AML-193 (cell line): ENCODE results near the gene MAP3K6.

Source experiments
- DNase-seq, 2 experiments: peaks; one replicate each; lab custom pipeline; 2025; lab: John Stamatoyannopoulos, UW

Gene MAP3K6

GRCh38 chr1:27356619-27357280 lies 10.0 kb downstream of the MAP3K6 start:
- no peak for DNase-seq

- DNase-seq, result no peak
Measured at GRCh38 chr1:27356277-27356618, 10.5 kb downstream of the MAP3K6 start.

GRCh38 chr1:27355683-27356082 lies 11.1 kb downstream of the MAP3K6 start:
- no peak for DNase-seq

GRCh38 chr1:27353629-27354028 lies 13.1 kb downstream of the MAP3K6 start:
- no peak for DNase-seq

GRCh38 chr1:27353166-27353565 lies 13.6 kb downstream of the MAP3K6 start:
- no peak for DNase-seq

DNA sequence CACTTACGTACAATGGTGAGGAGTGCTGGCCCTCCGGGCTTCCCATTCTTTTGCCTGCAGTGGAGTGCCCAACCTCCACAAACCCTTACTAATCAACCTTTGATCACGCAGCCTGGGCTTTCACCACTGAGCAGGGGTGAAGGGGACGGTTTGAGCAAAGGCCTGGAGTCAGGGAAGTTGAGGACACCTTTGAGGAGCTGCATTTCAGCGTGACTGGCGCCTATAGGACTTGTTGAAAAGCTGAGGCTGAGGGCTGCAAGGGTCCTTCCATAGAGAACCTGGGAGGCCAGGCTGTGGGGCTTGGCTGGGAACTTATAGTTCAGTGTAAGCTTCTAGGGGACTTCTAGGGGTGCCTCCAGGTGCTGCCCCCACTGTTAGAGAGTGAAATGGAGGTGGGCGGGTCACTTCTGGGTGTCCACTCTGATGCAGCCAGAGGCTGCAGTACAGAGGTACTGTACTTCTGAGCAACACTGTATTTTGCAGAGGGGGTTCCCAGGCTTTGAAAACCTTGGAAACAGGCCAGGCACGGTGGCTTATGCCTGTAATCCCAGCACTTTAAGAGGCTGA lies 15.1 kb downstream of the MAP3K6 start:
- no peak for DNase-seq

DNA sequence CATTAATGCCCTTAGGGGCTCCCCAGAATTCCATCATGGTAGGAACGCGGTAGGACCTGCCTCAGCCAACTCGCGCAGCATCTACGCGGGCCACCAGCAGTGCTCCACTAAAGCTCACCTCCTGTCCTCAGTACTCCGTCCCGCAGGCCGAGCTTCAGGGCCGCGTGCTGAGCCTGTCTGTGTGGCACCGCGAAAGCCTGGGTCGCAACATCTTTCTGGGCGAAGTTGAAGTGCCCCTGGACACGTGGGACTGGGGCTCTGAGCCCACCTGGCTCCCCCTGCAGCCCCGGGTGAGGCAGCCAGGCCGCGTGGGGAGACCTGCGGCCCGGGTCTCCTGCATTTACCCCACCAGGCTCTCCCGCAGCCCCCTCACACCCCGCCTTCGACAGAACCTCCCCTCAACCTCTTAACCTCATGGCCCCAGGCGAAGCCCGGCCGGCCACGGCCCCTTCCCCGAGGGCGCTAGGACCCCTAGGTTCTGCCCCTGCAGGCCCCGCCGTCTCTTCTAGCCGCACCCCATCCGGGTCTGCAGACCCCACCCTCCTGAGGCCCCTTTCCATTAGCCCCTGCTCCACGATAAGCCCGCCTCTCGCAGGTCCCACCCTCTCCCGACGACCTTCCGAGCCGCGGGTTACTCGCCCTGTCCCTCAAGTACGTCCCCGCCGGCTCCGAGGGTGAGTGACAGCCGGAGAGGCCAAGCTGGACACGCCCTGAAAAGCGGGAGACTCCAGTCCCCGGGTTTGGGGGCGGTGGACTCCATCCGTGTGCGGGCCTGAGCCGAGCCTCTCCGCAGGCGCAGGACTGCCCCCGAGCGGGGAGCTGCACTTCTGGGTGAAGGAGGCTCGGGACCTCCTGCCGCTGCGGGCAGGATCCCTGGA lies 15.9 kb downstream of the MAP3K6 start:
- no peak for DNase-seq

- DNase-seq, result no peak
Measured at GRCh38 chr1:27349784-27350662, 16.7 kb downstream of the MAP3K6 start.

- no peak for DNase-seq
Measured at GRCh38 chr1:27348861-27349783, 17.6 kb downstream of the MAP3K6 start.

DNA sequence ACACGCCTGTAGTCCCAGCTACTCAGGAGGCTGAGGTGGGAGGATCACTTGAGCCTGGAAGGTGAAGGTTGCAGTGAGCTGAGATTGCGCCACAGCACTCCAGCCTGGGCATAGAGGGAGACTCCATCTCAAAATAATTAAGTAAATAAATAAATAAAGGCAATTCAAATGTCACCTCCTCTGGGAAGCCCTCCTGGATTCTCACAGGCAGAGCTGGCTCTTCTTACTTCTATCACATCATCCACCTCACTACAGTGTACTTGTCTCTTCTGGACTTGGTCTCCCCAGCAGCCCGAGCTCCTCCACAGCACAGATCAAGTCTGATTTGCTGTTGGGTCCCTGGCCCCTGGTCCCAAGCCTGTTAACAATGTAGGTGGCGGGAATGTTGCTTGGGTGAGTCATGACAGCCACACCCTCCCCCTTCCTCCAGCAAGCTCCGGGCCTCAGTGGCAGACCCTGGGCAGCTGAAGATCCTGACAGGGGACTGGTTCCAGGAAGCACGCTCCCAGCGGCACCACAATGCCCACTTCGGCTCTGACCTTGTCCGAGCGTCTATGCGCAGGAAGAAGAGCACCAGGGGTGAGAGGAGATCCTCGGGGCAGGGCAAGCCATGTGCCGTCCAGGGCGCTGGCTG lies 19.7 kb downstream of the MAP3K6 start:
- no peak for DNase-seq

- DNase-seq, result no peak
Measured at GRCh38 chr1:27346357-27346756, 20.4 kb downstream of the MAP3K6 start.

GRCh38 chr1:27345272-27345671 lies 21.5 kb downstream of the MAP3K6 start:
- DNase-seq, result no peak

- no peak for DNase-seq
Measured at GRCh38 chr1:27343639-27344025, 23.1 kb downstream of the MAP3K6 start.

- peak; percentile 82 to 84 for DNase-seq
Measured at GRCh38 chr1:27342778-27343638, 23.8 kb downstream of the MAP3K6 start.

DNA sequence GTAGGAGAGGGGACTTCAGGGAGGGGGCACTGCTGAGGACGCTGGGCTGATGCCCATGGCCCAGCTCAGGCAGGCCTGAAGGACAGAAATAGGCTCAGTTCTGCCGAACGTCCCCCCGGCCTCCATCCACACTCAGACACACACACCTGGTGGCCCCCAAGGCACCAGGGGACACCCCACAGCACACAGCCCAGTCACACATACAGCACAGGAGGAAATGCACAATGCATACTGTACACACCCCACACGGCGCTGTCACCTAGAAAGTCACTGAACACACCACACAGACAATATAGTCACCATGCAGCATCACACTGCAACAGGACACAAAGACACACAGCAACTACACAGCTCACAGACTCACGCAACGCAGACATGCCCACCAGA lies 24.4 kb downstream of the MAP3K6 start:
- DNase-seq, result no peak

DNA sequence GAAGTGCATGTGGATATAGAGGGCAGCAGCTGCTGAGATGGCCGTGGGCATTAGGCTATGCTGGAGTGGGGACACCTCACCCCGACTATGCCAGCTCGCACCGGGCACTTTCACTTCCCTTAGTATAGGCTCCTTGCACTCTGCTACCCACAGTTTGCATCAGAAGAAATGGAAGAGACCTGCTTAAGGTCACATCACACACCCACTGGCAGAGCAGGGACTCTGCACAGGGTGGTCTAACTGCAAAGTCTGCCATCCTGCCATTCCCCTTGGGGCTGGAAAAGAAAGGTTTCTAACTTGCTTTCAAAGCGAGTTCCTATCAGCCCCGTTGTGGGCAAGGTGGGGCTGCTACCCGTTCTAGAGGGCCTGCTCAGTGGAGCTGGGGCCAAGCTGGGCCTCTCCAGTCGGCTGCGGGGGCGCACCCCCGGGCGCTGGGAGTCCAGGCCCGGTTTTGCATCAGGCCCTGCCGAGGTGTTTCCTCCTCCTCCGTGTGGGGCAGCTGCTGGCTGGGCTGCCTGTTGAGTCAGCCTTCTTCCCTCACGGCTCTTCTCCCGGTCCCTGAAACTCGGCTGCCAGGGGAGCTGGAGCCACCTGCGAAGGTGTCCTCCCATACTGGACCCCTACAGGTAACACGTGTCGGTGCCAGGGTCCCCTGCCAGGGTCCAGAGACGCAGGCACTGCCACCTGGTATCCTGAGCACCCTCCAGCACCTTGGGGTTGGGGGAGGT lies 25.1 kb downstream of the MAP3K6 start, which contains the start of gene SYTL1:
TSS of gene SYTL1 (plus strand) at position 498 of the 728 bp plus-strand sequence. CDS start 3,313 bp downstream, outside the sequence.
- DNase-seq, result peak; percentile 62 to 68

DNA sequence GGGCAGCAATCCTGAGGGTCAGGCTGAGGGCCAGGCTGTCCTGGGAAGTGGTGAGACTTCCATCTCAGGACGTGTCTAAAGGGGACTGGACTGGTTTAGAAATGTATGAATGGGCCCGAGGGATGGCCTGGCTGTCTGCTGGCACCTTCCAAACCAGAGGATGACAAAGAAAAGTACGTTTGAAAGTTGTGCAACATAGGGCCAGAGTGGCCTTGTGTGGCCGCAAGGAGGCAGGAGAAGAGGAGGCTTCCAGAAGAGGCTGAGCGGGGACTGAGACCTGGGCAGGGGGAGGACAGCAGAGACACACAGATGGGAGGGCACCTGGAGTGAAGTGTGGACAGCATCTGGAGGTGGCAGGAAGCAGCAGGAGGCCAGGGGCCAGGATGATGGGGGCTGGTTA lies 27.5 kb downstream of the MAP3K6 start:
- no peak for DNase-seq

GRCh38 chr1:27338751-27339150 lies 28.0 kb downstream of the MAP3K6 start:
- no peak for DNase-seq

- no peak for DNase-seq
Measured at GRCh38 chr1:27336756-27337155, 30.0 kb downstream of the MAP3K6 start.
